GM19238 (cell line): ENCODE measurements around the gene NCKAP5.
"Not testable (repeated sequence)": the region's sequence is repeated elsewhere in the genome, so short reads cannot be mapped to it uniquely, and the experiment has no call there.

ENCODE experiments used
- DNase-seq: peaks from one replicate; pipeline ENCODE4 v3.0.0; 2011; ENCODE audit warnings: low spot score; ENCODE audit not compliant: insufficient read length

The NCKAP5 gene

DNA sequence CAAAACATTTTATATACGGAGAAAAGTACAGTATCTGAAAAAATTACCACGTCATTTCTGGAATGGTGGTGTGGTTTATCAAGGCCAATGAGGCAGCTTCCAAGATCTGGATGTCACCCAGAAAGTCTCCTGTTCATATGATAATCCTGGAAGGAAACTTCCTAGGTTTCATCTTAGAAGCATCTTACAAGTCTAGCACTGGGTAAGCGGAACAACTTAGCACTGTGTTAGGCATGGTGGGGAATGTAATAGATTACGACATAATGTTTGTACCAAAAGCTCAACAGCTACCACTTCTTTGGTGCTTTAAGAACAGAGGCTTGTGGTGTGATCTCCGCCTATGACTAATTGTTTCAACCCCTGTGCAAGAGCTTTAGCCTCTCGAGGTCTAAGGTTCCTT is 835.2 kb downstream of the NCKAP5 start:
- no peak for DNase-seq

GRCh38 chr2:132732694-132733093 is 835.6 kb downstream of the NCKAP5 start:
- DNase-seq, result no peak

- no peak for DNase-seq
These were observed 836.8 kb downstream of the NCKAP5 start for GRCh38 chr2:132731441-132731840.

DNA sequence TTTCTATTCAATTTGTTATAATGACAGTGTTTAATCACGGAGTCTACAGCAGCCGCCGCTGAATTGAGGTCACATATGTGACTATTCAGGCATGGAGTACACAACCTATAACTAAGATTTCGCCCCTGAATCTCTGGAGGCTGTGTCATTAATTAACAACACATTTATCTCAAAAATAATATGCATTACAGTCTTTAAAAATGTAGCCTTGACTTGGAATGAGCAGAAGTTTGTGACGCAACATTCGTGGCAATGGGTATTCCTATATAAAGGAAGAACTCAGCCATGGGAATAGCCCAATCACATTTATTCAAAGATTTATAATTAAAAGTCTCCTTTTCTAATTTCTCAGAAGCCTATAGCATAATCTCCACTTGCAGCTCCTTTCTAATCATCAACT is 837.7 kb downstream of the NCKAP5 start:
- DNase-seq, result no peak

GRCh38 chr2:132729522-132729921 is 838.7 kb downstream of the NCKAP5 start:
- DNase-seq, result no peak

- DNase-seq, result no peak
These were observed 842.1 kb downstream of the NCKAP5 start for GRCh38 chr2:132726155-132726554.

- no peak for DNase-seq
These were observed 842.5 kb downstream of the NCKAP5 start for GRCh38 chr2:132725748-132726147.

- no peak for DNase-seq
These were observed 843.1 kb downstream of the NCKAP5 start for GRCh38 chr2:132725148-132725547.

DNA sequence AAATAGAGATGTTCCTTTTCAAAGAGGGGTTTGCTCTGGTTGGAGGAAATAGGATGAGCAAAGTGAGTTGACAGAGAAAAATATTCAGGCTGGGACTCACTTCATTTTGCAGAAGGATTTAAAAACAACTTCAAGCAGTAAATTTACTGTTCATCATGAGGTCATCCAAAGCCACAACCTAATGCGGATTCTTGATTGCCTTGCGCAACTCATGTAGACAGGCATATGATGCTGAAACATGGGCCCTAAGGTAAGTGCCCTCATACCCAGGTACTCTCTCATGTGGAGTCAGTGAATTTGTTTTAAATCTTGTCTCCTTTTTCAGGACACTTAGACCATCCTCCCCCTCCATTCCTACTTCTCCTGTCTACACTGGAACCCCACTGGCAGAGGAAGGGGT is 846.3 kb downstream of the NCKAP5 start:
- no peak for DNase-seq

DNA sequence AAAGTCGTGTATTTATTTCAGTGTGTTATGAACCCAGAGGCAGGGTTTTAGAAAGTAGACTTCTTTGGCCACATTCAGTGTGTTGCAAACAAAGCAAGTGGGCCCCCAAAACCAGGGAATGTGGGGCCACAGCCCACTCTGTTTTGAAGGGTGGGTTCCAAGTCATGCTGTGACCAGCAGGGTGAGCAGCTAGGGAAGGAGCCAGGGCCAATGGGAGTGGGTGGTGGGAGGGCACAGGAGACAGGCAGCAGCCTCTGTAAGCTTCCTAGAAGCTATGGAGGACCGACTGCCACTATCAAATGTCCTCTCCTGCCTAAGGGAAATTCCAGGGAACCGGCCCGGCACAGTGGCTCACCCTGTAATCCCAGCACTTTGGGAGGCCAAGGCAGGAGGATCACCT is 847.9 kb downstream of the NCKAP5 start:
- DNase-seq, result no peak

- DNase-seq, result no peak
These were observed 848.8 kb downstream of the NCKAP5 start for GRCh38 chr2:132719480-132719879.

DNA sequence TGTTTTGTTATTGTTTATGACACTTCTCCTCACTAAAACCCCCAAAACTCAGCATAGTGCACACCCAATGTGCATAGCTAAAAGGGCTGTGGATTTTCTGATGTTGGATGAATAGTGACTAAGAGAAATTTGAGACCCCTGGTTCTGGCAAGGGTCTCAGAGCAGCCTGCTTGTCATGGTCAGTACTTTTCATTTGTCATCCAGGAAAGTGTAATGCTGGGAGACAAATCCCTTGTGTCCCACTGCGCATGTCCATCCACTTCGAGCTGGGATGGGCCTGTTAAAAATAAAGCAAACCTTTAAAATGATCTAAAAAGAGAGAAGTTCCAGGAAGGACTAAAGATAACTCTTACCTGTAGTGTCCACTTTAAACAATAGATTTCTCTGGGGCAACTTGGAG is 851.3 kb downstream of the NCKAP5 start:
- no peak for DNase-seq

GRCh38 chr2:132715386-132716351 is 852.6 kb downstream of the NCKAP5 start:
- peak; percentile 10 for DNase-seq

DNA sequence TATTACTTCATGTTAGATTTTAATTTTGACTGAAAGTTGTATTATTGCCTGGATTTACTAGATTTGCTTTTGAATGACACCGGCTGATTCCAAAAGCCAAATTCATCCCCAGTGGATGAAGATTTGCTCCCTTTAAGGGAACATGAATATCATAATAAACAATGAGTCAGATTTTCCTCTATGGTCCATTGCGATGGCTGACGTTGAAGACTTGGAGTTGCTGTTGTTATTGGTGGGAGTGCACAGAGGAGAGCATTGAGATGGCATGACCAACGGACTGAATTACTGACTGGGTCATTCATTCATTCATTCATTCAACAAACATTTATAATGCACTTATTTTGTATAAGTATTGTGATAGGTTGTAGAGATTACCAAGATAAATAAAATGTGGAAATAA is 864.9 kb downstream of the NCKAP5 start:
- DNase-seq, result no peak

DNA sequence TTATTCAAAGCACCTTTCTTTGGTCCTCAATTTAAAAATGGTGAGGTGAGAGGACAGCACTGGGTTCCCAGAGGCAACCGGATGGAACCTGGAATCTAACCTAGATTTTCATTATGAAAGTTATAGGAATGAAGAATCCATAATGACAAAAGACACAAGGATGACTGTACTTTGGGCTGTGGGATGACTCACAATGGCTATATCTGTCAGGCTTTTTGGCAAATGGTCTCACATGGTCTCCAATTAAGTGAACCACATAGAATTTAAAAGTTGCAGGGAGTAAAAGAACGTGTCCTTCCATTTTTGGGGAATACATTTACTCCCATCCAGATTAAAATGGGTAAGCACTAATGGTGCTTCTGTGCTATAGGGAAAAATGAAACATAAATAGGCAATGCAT is 866.5 kb downstream of the NCKAP5 start:
- DNase-seq, result no peak

GRCh38 chr2:132699802-132700201 is 868.5 kb downstream of the NCKAP5 start:
- not testable (repeated sequence) for DNase-seq

DNA sequence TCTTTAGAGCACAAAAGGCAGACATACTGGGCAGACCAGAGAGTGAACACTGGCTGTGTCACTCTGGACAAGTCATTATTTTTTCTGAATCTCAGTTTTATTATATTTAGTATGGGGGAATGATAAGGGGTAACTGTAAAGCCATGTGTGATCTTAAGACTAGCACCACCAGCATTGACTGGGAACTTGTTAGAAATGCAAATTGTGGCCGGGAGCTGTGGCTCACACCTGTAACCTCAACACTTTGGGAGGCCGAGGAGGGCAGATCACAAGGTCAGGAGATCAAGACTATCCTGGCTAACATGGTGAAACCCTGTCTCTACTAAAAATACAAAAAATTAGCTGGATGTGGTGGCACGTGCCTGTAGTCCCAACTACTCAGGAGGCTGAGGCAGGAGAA is 869.9 kb downstream of the NCKAP5 start:
- DNase-seq, result not testable (repeated sequence)

GRCh38 chr2:132697556-132698205 is 870.6 kb downstream of the NCKAP5 start:
- no peak for DNase-seq

- no peak for DNase-seq
These were observed 875.4 kb downstream of the NCKAP5 start for GRCh38 chr2:132692816-132693215.

DNA sequence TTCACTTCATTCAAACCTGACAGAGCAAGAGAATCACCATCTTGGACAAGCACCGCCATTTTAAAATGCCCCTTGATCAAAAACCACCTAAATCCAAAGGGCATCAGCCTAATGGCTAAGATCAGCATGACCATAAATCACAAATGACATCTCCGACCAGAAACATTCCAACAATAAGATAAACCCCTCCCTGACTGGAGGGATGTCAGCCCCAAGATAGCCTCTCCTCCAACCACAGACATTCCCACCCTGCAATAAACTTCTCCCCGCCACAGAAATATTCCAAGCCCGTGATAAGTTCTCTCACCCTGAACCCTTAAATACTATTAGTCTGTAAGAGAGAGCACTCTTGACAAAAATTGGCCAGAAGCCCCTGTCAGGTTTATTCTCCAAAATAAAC is 876.7 kb downstream of the NCKAP5 start:
- no peak for DNase-seq

DNA sequence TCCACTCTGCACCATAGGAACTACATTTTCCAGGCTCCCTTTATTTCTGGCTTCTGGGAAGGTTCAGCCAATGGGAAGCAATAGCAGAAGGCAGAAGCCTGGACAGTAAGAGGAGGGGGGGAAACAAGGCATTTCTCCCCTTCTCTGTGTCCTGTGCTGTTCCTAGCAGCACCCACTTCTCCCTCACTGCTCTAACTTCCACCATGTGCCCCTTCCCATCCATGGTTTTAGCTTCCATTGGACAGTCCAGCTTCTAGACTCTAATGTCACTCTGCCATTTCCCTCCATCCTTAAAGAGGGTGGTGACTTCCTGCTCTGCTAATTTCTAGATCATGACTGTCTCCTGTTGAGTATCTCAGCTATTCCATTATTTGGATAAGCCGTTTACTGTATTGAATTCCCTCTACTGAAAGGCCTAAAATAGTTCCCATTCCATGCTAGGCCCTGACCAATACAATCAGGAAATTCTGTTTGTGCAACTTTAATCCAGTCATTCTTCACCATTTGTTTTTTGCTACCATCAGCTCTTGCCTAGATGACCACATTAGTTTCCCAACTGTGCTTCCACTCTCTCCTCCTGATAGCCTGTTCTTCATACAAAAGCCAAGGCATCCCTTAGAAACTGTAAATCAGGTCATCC is 877.5 kb downstream of the NCKAP5 start:
- no peak for DNase-seq

DNA sequence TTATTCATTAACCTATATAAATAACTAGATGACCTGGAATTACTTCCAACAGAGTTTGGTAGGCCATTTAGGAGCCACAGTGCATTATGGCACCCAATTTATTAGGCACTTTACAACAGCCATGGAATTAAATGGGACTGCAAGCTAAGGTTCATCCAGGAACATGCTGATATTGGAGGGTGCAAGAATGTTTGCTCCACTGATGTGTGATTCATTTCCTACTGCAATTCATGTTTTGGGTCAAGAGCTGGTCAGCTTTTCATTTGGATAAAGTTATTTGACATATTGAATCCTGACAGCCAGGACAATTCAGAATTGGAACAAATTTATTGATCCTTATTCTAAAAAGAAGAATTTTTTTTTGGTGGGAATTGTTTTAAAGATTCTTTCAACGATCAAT is 886.5 kb downstream of the NCKAP5 start:
- DNase-seq, result no peak
